ENCODE measurements around the gene BPTF. TPM values are rescaled to one million over a fixed set of nuclear protein-coding genes. Genes with fewer than 3 reads are reported as not detected.
"Not testable (repeated sequence)": the region's sequence is repeated elsewhere in the genome, so short reads cannot be mapped to it uniquely, and the experiment has no call there.

The BPTF gene
- total RNA-seq, 1 donor from 2014 or later, result 146 TPM

- no peaks in the 10 kb centered on the region for H3K4me1 Mint-ChIP-seq (ENCODE audit: low read depth, unreplicated experiment)
- TF ChIP-seq, protein P1, sequence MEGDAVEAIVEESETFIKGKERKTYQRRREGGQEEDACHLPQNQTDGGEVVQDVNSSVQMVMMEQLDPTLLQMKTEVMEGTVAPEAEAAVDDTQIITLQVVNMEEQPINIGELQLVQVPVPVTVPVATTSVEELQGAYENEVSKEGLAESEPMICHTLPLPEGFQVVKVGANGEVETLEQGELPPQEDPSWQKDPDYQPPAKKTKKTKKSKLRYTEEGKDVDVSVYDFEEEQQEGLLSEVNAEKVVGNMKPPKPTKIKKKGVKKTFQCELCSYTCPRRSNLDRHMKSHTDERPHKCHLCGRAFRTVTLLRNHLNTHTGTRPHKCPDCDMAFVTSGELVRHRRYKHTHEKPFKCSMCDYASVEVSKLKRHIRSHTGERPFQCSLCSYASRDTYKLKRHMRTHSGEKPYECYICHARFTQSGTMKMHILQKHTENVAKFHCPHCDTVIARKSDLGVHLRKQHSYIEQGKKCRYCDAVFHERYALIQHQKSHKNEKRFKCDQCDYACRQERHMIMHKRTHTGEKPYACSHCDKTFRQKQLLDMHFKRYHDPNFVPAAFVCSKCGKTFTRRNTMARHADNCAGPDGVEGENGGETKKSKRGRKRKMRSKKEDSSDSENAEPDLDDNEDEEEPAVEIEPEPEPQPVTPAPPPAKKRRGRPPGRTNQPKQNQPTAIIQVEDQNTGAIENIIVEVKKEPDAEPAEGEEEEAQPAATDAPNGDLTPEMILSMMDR (IDR thresholded peaks at IDR 0.05; ENCODE audit: partially characterized antibody, unreplicated experiment), result no peak
These were observed 39.8 kb upstream of the BPTF start for GRCh38 chr17:67785504-67785903.

DNA sequence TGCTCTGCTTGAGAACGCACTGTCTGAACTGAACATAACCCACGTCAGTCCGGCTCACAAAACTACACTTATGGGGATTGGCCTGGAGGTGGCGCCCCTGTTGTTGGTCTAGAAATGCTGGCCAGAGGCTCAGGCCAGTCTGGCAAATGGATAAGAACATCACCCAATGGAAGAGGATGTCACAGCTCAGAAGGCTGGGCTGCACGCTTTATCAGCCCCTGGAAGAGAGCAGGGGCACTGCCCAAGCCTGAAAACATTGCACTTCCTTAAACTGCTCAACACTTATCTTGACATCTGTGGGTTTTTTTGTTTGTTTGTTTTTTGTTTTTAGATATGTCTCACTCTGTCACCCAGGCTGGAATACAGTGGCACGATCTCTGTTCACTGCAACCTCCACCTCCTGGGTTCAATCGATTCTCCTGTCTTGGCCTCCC is 24.8 kb upstream of the BPTF start:
- Mint-ChIP-seq H3K27ac (ENCODE audit: unreplicated experiment) (no peak overlapping the region), H3K4me1 (ENCODE audit: low read depth, unreplicated experiment) (peaks cover 2% of the 10 kb centered on the region), H3K4me3 (ENCODE audit: unreplicated experiment) (no peak overlapping the region), H3K9me3 (ENCODE audit: unreplicated experiment) (no peaks in the 10 kb centered on the region), H3K27me3 (ENCODE audit: unreplicated experiment) (peaks cover 2% of the 10 kb centered on the region), H3K36me3 (ENCODE audit: unreplicated experiment) (no peaks in the 10 kb centered on the region)
- peak; percentile 82 for DNase-seq
- TF ChIP-seq, protein P1 (IDR thresholded peaks at IDR 0.05; ENCODE audit: partially characterized antibody, unreplicated experiment), result peak; percentile 54

More at GRCh38 chr17:67785504-67785903, 39.8 kb upstream of the BPTF start:
- no peaks in the 10 kb centered on the region for H3K27me3 Mint-ChIP-seq (ENCODE audit: unreplicated experiment)
- DNase-seq, result no peak
- H3K4me3 Mint-ChIP-seq (ENCODE audit: unreplicated experiment), result no peak overlapping the region
- no peaks in the 10 kb centered on the region for H3K9me3 Mint-ChIP-seq (ENCODE audit: unreplicated experiment)
- H3K27ac Mint-ChIP-seq (ENCODE audit: unreplicated experiment), result no peak overlapping the region
- no peaks in the 10 kb centered on the region for H3K36me3 Mint-ChIP-seq (ENCODE audit: unreplicated experiment)

DNA sequence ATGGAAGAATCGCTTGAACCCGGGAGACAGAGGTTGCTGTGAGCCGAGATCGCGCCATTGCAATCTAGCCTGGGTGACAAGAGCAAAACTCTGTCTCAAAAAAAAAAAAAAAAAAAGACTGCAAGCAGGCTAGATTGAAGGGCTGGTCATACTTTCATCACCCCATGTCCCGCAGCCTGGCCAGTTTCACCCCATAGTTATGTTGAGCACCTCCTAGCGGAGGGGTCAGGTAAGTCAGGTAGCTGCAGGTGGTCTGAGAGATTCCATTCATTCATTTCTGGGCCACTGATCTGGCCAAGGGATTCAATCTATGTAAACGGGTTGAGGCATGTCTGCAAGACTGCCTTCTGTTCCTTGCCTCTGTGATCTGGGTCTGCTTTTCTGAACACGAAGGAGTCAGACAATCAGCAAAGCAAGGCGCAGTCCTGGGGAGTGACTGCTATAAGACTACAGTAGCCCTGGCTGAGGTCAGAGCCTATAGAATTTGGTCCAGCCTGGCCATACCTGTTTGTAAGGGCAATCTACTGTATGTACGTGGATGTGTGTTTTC is 23.6 kb upstream of the BPTF start:
- Mint-ChIP-seq H3K27me3 (ENCODE audit: unreplicated experiment) (peaks cover 2% of the 10 kb centered on the region), H3K27ac (ENCODE audit: unreplicated experiment) (no peak overlapping the region), H3K9me3 (ENCODE audit: unreplicated experiment) (no peaks in the 10 kb centered on the region), H3K36me3 (ENCODE audit: unreplicated experiment) (no peaks in the 10 kb centered on the region), H3K4me3 (ENCODE audit: unreplicated experiment) (no peak overlapping the region), H3K4me1 (ENCODE audit: low read depth, unreplicated experiment) (peaks cover 2% of the 10 kb centered on the region)
- TF ChIP-seq, protein P1 (IDR thresholded peaks at IDR 0.05; ENCODE audit: partially characterized antibody, unreplicated experiment), result no peak
- DNase-seq, result no peak

- DNase-seq, result no peak
- H3K27me3 Mint-ChIP-seq (ENCODE audit: unreplicated experiment), result peaks cover 1% of the 10 kb centered on the region
- H3K4me3 Mint-ChIP-seq (ENCODE audit: unreplicated experiment), result no peak overlapping the region
- TF ChIP-seq, protein P1 (IDR thresholded peaks at IDR 0.05; ENCODE audit: partially characterized antibody, unreplicated experiment), result no peak
- H3K9me3 Mint-ChIP-seq (ENCODE audit: unreplicated experiment), result no peaks in the 10 kb centered on the region
- H3K4me1 Mint-ChIP-seq (ENCODE audit: low read depth, unreplicated experiment), result no peaks in the 10 kb centered on the region
- no peak overlapping the region for H3K27ac Mint-ChIP-seq (ENCODE audit: unreplicated experiment)
- H3K36me3 Mint-ChIP-seq (ENCODE audit: unreplicated experiment), result no peaks in the 10 kb centered on the region
These were observed 14.8 kb upstream of the BPTF start for GRCh38 chr17:67810464-67810863.

- not testable (repeated sequence) for DNase-seq; H3K27me3 Mint-ChIP-seq (ENCODE audit: unreplicated experiment); H3K4me1 Mint-ChIP-seq (ENCODE audit: low read depth, unreplicated experiment); H3K36me3 Mint-ChIP-seq (ENCODE audit: unreplicated experiment); H3K9me3 Mint-ChIP-seq (ENCODE audit: unreplicated experiment); H3K27ac Mint-ChIP-seq (ENCODE audit: unreplicated experiment); H3K4me3 Mint-ChIP-seq (ENCODE audit: unreplicated experiment)
These were observed 12.9 kb upstream of the BPTF start for GRCh38 chr17:67812380-67812779.
